Endothelial cell of umbilical vein (primary cell): ENCODE data around the gene WDR7. TPM values are rescaled to one million over a fixed set of nuclear protein-coding genes. Genes with fewer than 3 reads are reported as not detected.

Experiments
- BruUV-seq: library from RNA; stranded (reverse); fragments of 400-500 nt; replicated peaks from 2 replicates; lab custom pipeline; 2021; lab: Mats Ljungman, UMichigan
- CTCF ChIA-PET: fragments of 300-600, 350-600 bp; sonication (Branson Sonifier 250); formaldehyde crosslinking; loops from one replicate; lab custom pipeline; 2021; ENCODE audit warnings: antibody characterized with exemption, inconsistent platforms; lab: Charles Lee
- POLR2A ChIA-PET: fragments of 300-600, 350-600 bp; sonication (Branson Sonifier 250); formaldehyde crosslinking; loops from one replicate; lab custom pipeline; 2021; ENCODE audit warnings: antibody characterized with exemption, inconsistent platforms; lab: Charles Lee
- DNase-seq: peaks from one replicate; pipeline ENCODE4 v3.0.0-alpha.2; 2011; ENCODE audit warnings: low read depth, low spot score
- FAIRE-seq: peaks from 2 replicates; lab custom pipeline; 2011; peaks lifted over from hg19 to GRCh38; lab: Jason Lieb, UNC
- H2AFZ ChIP-seq: 2 replicates; pipeline ENCODE4 v1.6.0; 2012; ENCODE audit warnings: low read depth, low read length, control low read depth, inconsistent platforms
- H3K27ac ChIP-seq: 2 replicates; pipeline ENCODE4 v1.5.1; 2011; ENCODE audit warnings: low read depth, mild to moderate bottlenecking, control low read depth, low read length, moderate library complexity; ENCODE audit not compliant: insufficient read depth
- H3K27me3 ChIP-seq, 2 experiments: 2 replicates each; pipeline versions ENCODE4 v1.6.0 to v1.6.1; 2011; ENCODE audit warnings: low read length in 2 of 2, mixed read lengths in 1 of 2; ENCODE audit not compliant: control insufficient read depth in 2 of 2, insufficient read depth in 2 of 2
- H3K36me3 ChIP-seq, 2 experiments: 2 replicates in 1 of 2; 3 replicates in 1 of 2; pipeline ENCODE4 v1.5.1; 2011; ENCODE audit warnings: low read length in 2 of 2, mild to moderate bottlenecking in 1 of 2, moderate library complexity in 1 of 2; ENCODE audit not compliant: control insufficient read depth in 2 of 2, insufficient read depth in 2 of 2; ENCODE audit errors: extremely low read depth in 1 of 2
- H3K4me1 ChIP-seq: 3 replicates; pipeline ENCODE4 v1.5.1; 2011; ENCODE audit warnings: mild to moderate bottlenecking, low read length; ENCODE audit not compliant: control insufficient read depth, insufficient read depth; ENCODE audit errors: extremely low read depth
- H3K4me2 ChIP-seq: 2 replicates; pipeline ENCODE4 v1.6.1; 2011; ENCODE audit warnings: low read length, control low read depth, mixed read lengths; ENCODE audit not compliant: insufficient read depth
- H3K4me3 ChIP-seq, 3 experiments: fragments of 200-600 bp in 1 of 3; sonication (generic), shearing (Covaris generic) in 1 of 3; replicated peaks in 1 of 3; 2 replicates each; pipeline ENCODE4 v1.5.1; 2011 to 2016; ENCODE audit warnings: control low read depth in 3 of 3, low read length in 3 of 3, mild to moderate bottlenecking in 2 of 3, inconsistent platforms in 1 of 3, low read depth in 1 of 3, moderate library complexity in 1 of 3; ENCODE audit not compliant: insufficient read depth in 1 of 3
- H3K79me2 ChIP-seq: 2 replicates; pipeline ENCODE4 v1.6.0; 2012; ENCODE audit warnings: low read length, inconsistent platforms; ENCODE audit not compliant: control insufficient read depth, insufficient read depth
- H3K9ac ChIP-seq: replicated peaks from 2 replicates; pipeline ENCODE3; 2011; ENCODE audit warnings: low read length, control low read depth; ENCODE audit not compliant: insufficient read depth; ENCODE audit errors: extremely low read depth
- H3K9me1 ChIP-seq: replicated peaks from 3 replicates; pipeline ENCODE4 v1.6.0; 2011; ENCODE audit warnings: mild to moderate bottlenecking, low read length; ENCODE audit not compliant: control insufficient read depth, insufficient read depth; ENCODE audit errors: extremely low read depth
- H3K9me3 ChIP-seq: replicated peaks from 2 replicates; pipeline ENCODE4 v1.5.1; 2012; ENCODE audit warnings: low read length, inconsistent platforms; ENCODE audit not compliant: control insufficient read depth, insufficient read depth
- H4K20me1 ChIP-seq: replicated peaks from 2 replicates; pipeline ENCODE3; 2011; ENCODE audit warnings: mild to moderate bottlenecking, low read length; ENCODE audit not compliant: control insufficient read depth, insufficient read depth; ENCODE audit errors: extremely low read depth
- CTCF ChIP-seq, 2 donors: IDR thresholded peaks; 1 replicate in 1 of 2; 2 replicates in 1 of 2; pipeline ENCODE4 v1.5.1; 2011; ENCODE audit warnings: low read length in 2 of 2, mild to moderate bottlenecking in 2 of 2, moderate library complexity in 2 of 2, control low read depth in 1 of 2, inconsistent platforms in 1 of 2, low read depth in 1 of 2; ENCODE audit not compliant: insufficient read depth in 1 of 2; ENCODE audit errors: extremely low read depth in 1 of 2
- EZH2 ChIP-seq: IDR thresholded peaks from 2 replicates; pipeline ENCODE4 v1.6.1; 2012; ENCODE audit warnings: borderline replicate concordance, low read depth, mild to moderate bottlenecking, moderate library complexity, low read length, inconsistent platforms; ENCODE audit not compliant: severe bottlenecking
- FOS ChIP-seq: IDR thresholded peaks from 2 replicates; pipeline ENCODE4 v1.6.1; 2011; ENCODE audit warnings: mild to moderate bottlenecking, low read length, moderate library complexity, borderline replicate concordance; ENCODE audit not compliant: insufficient read depth
- GATA2 ChIP-seq: IDR thresholded peaks from 2 replicates; pipeline ENCODE4 v1.7.0; 2011; ENCODE audit warnings: low read depth, mild to moderate bottlenecking, moderate library complexity, mixed read lengths, low read length; ENCODE audit not compliant: insufficient read length, insufficient read depth
- JUN ChIP-seq: IDR thresholded peaks from 2 replicates; pipeline ENCODE4 v1.6.1; 2011; ENCODE audit warnings: borderline replicate concordance, low read depth; ENCODE audit not compliant: insufficient read length, insufficient read depth
- MAX ChIP-seq: IDR thresholded peaks from 2 replicates; pipeline ENCODE4 v1.6.1; 2011; ENCODE audit not compliant: insufficient read depth, insufficient read length
- MYC ChIP-seq: IDR thresholded peaks from one replicate; pipeline ENCODE4 v1.6.1; 2011; ENCODE audit warnings: mild to moderate bottlenecking, low read depth, low read length
- POLR2A ChIP-seq: IDR thresholded peaks from 2 replicates; pipeline ENCODE4 v1.6.1; 2012; ENCODE audit warnings: low read depth, mild to moderate bottlenecking, control low read depth, low read length
- POLR2AphosphoS5 ChIP-seq: IDR thresholded peaks from 2 replicates; pipeline ENCODE4 v1.6.1; 2012; ENCODE audit warnings: low read depth, mild to moderate bottlenecking, control low read depth, low read length, moderate library complexity; ENCODE audit not compliant: insufficient read depth
- dilution Hi-C: fragments of 300-500 bp; cut with MboI; formaldehyde crosslinking; loops from one replicate; pipeline ENCODE4 v1.15.0; 2019; ENCODE audit warnings: low sequenced_read_pairs; ENCODE audit not compliant: extremely low pct_ligation_motif_present
- intact Hi-C: fragments of 100-400 bp; cut with micrococcal nuclease; formaldehyde crosslinking; loops from one replicate; pipeline ENCODE4 v1.10.0; 2022
- polyA plus RNA-seq, 4 experiments: library from polyadenylated mRNA; depleted of rRNA in 3 of 4; stranded (reverse) in 3 of 4; unstranded in 1 of 4; fragments of >200 nt; gene quantifications; 2 replicates each; pipeline versions ENCODE4 v1.2.1 to v1.2.3, GENCODE V29; 2011 to 2012; ENCODE audit warnings: missing spikeins in 1 of 4
- total RNA-seq: library from RNA; stranded (reverse); gene quantifications from 2 replicates; pipeline ENCODE4 v1.2.3, GENCODE V29; 2021

The WDR7 gene
- total and polyA plus RNA-seq, 2 donors (not counting 3 experiments of a cell fraction or from before 2014, with no cell fraction given), result 5.9 to 19.0 TPM

DNA sequence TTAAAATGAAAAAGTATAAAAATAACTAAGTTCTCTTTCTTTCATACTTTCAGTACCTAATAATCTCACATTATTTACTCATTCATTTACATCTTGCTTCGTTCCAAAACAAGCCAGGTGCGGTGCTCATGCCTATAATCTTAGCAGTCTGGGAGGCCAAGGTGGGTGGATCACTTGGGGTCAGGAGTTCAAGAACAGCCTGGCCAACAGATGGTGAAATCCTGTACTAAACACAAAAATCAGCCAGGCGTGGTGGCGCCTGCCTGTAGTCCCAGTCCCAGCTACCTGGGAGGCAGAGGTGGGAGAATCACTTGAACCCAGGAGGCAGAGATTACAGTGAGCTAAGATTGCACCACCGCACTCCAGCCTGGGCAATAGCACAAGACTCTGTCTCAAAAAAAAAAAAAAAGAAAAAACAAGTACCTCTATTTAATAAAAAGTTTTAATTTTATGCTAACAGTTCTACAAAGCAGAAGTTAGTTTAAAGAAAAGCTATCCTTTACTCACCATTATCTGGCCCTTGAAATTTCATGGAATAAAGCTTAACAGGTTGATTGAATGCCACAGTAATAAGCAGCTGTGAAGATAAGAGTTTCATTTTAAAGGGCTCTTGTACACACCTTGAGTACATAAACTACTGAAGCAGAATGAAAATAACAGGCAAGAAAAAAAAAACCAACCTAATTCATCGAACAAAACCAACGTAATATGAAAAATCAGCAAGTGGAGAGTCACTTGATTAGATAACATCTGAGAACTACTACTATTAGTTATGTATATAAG lies 35.2 kb upstream of the WDR7 start:
- Histone ChIP-seq H2AFZ (no peak overlapping the region), H3K9ac (no peak overlapping the region), H3K27ac (no peak overlapping the region), H3K9me3 (no peaks in the 10 kb centered on the region), H3K4me1 (no peaks in the 10 kb centered on the region), H3K79me2 (peaks cover 2% of the 10 kb centered on the region), H4K20me1 (no peaks in the 10 kb centered on the region), H3K4me2 (no peak overlapping the region), H3K4me3 (no peak overlapping the region), H3K9me1 (no peaks in the 10 kb centered on the region), H3K36me3 (peaks cover 11 to 24% of the 10 kb centered on the region in 2 experiments), H3K27me3 (no peaks in the 10 kb centered on the region)
- FAIRE-seq (no peak), DNase-seq (no peak)
- ChIA-PET CTCF (interaction anchor here (1.0 kb wide), 1 partner anchor 16 kb away, joined by 4 read pairs; no protein-coding TSS in a partner anchor), POLR2A (no interaction called here)
- intact Hi-C loops (no loop called here), dilution Hi-C loops (no loop called here)
- BruUV-seq, result no TSS peak
- TF ChIP-seq POLR2AphosphoS5 (no peak), POLR2A (no peak), MYC (no peak), EZH2 (no peak), GATA2 (no peak), JUN (no peak), MAX (no peak), CTCF (IDR thresholded peaks at IDR 0.05; ENCODE audit: extremely low read depth in 1 of 2, insufficient read depth in 1 of 2, low read depth in 1 of 2, low read length in 2 of 2) (no peak), FOS (no peak)
